Measurements from ENCODE around the gene SMARCAL1. TPM values are rescaled to one million over a fixed set of nuclear protein-coding genes. Genes with fewer than 3 reads are reported as not detected.
"Not testable (repeated sequence)": the region's sequence is repeated elsewhere in the genome, so short reads cannot be mapped to it uniquely, and the experiment has no call there.

SMARCAL1 gene
- total RNA-seq, 1 donor from 2014 or later: 5.3 TPM

DNA sequence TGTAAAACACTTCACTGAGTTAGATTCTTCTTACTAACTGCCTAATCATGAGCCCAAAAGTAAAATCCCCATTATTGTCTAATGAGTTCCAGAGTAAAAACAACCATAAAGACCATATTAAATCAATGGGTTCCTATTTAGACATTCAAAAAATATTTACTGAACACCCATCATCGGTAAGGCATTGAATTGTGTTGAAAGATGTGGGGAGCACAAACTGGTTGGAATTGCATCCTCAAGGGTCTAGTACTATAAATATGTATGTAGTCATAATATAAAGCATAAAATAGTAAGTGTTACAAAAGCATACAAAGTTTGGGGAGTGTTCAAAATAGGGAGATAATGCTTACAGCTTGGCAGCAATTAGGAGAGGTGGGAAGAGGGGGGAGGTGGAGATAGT lies 37.0 kb upstream of the SMARCAL1 start:
- DNase-seq (ENCODE audit: low spot score in 2 of 2): no peak
- TF ChIP-seq, protein P1, sequence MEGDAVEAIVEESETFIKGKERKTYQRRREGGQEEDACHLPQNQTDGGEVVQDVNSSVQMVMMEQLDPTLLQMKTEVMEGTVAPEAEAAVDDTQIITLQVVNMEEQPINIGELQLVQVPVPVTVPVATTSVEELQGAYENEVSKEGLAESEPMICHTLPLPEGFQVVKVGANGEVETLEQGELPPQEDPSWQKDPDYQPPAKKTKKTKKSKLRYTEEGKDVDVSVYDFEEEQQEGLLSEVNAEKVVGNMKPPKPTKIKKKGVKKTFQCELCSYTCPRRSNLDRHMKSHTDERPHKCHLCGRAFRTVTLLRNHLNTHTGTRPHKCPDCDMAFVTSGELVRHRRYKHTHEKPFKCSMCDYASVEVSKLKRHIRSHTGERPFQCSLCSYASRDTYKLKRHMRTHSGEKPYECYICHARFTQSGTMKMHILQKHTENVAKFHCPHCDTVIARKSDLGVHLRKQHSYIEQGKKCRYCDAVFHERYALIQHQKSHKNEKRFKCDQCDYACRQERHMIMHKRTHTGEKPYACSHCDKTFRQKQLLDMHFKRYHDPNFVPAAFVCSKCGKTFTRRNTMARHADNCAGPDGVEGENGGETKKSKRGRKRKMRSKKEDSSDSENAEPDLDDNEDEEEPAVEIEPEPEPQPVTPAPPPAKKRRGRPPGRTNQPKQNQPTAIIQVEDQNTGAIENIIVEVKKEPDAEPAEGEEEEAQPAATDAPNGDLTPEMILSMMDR (IDR thresholded peaks at IDR 0.05): no peak
- H3K27me3 ChIP-seq: peaks cover 7% of the 10 kb centered on the region

DNA sequence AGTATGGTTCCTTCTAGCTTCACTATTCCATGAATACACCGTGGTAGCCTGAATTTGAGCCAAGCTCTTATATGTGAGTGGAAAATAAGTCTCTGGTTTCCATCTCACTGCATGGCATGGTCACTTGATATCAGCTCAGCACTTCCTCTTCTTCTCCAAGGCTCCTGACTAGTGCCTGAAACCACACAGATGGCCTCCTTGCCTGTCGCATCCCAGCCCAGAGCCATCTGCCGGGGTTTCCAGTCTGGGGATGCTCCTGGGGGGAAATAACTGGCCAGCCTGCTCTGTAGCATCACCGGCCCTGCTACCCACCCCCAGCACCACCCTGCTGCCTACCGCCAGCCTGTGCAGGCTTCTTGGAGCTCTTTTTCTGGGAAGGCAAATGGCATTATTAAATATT lies 32.3 kb upstream of the SMARCAL1 start:
- TF ChIP-seq, protein P1 (IDR thresholded peaks at IDR 0.05): no peak
- H3K27me3 ChIP-seq: no peaks in the 10 kb centered on the region
- no peaks in the 10 kb centered on the region for H3K4me1 ChIP-seq
- DNase-seq (ENCODE audit: low spot score in 2 of 2): no peak
- intact Hi-C loops (cut with DNase I): no loop called here
- H3K4me3 ChIP-seq: no peak overlapping the region
- H3K36me3 ChIP-seq: no peaks in the 10 kb centered on the region
- no peak overlapping the region for H3K27ac ChIP-seq
- no peaks in the 10 kb centered on the region for H3K9me3 ChIP-seq

More for the DNA sequence above, 37.0 kb upstream of the SMARCAL1 start:
- Histone ChIP-seq H3K9me3 (no peaks in the 10 kb centered on the region), H3K36me3 (no peaks in the 10 kb centered on the region), H3K27ac (no peak overlapping the region), H3K4me3 (no peak overlapping the region), H3K4me1 (peaks cover 8 to 13% of the 10 kb centered on the region in 2 donors)
- intact Hi-C loops (cut with DNase I): no loop called here

DNA sequence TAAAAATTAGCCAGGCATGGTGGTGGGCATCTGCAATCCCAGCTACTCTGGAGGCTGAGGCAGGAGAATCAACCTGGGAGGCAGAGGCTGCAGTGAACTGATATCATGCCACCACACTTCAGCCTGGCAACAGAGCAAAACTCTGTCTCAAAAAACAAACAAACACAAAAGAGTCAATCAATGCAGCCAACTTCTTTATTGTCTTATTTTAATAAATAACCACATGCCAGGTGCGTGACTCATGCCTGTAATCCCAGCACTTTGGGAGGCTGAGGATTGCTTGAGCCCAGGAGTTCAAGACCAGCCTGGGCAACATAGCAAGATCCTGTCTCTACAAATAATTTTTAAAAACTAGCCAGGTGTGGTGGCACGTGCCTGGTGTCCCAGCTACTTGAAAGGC lies 27.9 kb upstream of the SMARCAL1 start:
- H3K4me3 ChIP-seq; H3K36me3 ChIP-seq; intact Hi-C loops (cut with DNase I): not testable (repeated sequence)

DNA sequence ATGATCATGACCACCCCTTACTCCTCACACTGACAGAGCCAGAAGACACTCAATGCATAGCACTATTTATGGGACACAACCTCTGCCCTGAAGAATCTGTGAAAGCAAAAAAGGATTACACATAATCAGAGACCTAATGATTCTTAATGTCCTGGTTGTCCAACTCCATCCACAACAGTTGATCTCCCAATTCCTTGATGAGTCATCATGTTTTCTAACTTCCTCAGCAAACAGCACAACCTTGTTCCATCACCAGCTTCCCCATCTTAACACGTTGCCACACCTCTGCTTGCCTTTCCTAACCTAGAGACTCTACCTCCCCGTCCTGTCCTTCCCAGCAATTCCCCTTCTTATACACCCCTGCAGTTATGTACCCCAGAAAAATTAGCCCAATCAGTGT lies 26.8 kb upstream of the SMARCAL1 start:
- Histone ChIP-seq H3K9me3 (no peaks in the 10 kb centered on the region), H3K27me3 (no peaks in the 10 kb centered on the region), H3K36me3 (no peaks in the 10 kb centered on the region), H3K27ac (no peak overlapping the region), H3K4me3 (no peak overlapping the region), H3K4me1 (no peaks in the 10 kb centered on the region)
- TF ChIP-seq, protein P1 (IDR thresholded peaks at IDR 0.05): no peak
- intact Hi-C loops (cut with DNase I): no loop called here
- DNase-seq (ENCODE audit: low spot score in 2 of 2): no peak

More for the DNA sequence above, 27.9 kb upstream of the SMARCAL1 start:
- DNase-seq (ENCODE audit: low spot score in 2 of 2); H3K27ac ChIP-seq; H3K9me3 ChIP-seq; H3K4me1 ChIP-seq; H3K27me3 ChIP-seq: not testable (repeated sequence)

DNA sequence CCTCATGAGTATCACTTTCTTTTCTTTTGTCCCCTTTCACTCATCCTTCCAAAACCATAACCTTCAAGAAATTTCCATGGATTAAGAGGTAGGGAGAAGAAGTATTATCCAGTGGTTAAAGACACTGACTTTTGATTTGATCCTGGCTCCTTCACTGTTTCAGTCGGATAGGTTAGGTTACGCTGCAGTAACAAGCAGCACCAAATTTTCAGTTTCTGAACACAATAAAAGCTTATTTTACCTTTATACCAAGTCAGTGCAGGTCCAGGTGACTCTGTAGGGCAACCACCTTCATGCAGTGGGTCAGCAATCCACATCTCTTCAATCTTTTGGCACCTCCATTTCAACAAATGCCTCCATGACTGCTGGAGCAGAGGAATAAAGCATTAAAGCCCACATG lies 25.0 kb upstream of the SMARCAL1 start:
- Histone ChIP-seq H3K4me1 (no peaks in the 10 kb centered on the region), H3K4me3 (no peak overlapping the region), H3K27ac (no peak overlapping the region), H3K27me3 (no peaks in the 10 kb centered on the region), H3K9me3 (no peaks in the 10 kb centered on the region), H3K36me3 (no peaks in the 10 kb centered on the region)
- DNase-seq (ENCODE audit: low spot score in 2 of 2): no peak
- intact Hi-C loops (cut with DNase I): no loop called here
- TF ChIP-seq, protein P1 (IDR thresholded peaks at IDR 0.05): no peak

DNA sequence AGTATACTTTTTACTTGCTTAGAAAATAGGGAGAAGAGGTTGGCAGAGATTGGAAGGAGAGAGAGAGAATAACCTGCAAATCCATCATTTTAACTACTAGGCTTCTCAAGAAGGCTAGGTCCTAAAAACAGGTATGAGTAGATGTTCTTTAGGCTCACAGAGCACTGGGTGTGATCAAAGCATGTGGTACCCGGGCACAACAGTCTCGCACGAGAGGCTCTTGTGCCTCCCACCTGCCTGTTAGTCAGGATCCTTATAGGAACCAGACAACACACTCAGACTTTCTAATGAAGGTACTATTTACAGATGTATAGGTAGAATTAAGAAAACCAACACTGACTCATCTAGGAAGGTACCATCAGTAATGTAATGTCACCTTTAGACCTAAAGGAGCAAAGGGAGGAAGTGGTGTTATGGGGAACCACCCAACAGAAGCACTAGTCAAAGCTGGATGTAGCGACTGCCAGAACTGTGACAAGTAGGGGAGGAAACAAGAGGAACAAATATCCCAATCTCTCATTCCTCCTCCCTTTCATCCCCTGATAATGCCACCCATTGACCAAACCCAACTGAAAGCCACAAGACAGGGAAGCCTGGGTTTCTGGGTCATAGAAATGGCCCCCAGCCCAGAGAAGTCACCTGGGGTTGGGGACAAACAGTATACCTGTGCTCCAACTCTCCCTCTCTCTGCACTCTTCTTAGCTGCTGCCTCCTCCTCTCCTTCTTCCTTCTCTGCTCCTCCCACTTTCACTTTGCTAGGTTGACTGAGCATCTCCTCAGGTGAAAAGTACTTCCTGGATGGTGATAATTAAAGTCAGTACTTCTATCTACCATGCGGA lies 24.0 kb upstream of the SMARCAL1 start:
- Histone ChIP-seq H3K4me3 (no peak overlapping the region), H3K27ac (no peak overlapping the region), H3K27me3 (no peaks in the 10 kb centered on the region), H3K4me1 (no peaks in the 10 kb centered on the region), H3K36me3 (no peaks in the 10 kb centered on the region), H3K9me3 (no peaks in the 10 kb centered on the region)
- TF ChIP-seq, protein P1 (IDR thresholded peaks at IDR 0.05): no peak
- no peak for DNase-seq (ENCODE audit: low spot score in 2 of 2)
- intact Hi-C loops (cut with DNase I): no loop called here
